Neural cell (in vitro differentiated cells): ENCODE measurements around the gene HDC. TPM values are rescaled to one million over a fixed set of nuclear protein-coding genes. Genes with fewer than 3 reads are reported as not detected.

Source experiments
- H2AFZ ChIP-seq: fragments of 200-600, 300-800 bp; sonication (generic), shearing (Covaris generic); 2 replicates; pipeline ENCODE4 v1.6.0; 2014; ENCODE audit warnings: low read depth, mild to moderate bottlenecking, antibody characterized with exemption, low read length, moderate library complexity
- H3F3A ChIP-seq: fragments of 200-600 bp; shearing (Covaris generic); 2 replicates; pipeline ENCODE4 v1.6.1; 2016; ENCODE audit warnings: mild to moderate bottlenecking, moderate library complexity, mixed read lengths, antibody characterized with exemption, low read length; ENCODE audit not compliant: insufficient read depth, poor library complexity, severe bottlenecking
- H3K27ac ChIP-seq: fragments of 200-600, 300-800 bp; sonication (generic), shearing (Covaris generic); 2 replicates; pipeline ENCODE4 v1.5.1; 2014; ENCODE audit warnings: mild to moderate bottlenecking, low read length, moderate library complexity
- H3K27me3 ChIP-seq: fragments of 300-800, 200-600 bp; sonication (generic), shearing (Covaris generic); 2 replicates; pipeline ENCODE4 v1.6.0; 2014; ENCODE audit warnings: mild to moderate bottlenecking, low read depth, low read length, moderate library complexity; ENCODE audit not compliant: insufficient read depth
- H3K36me3 ChIP-seq: fragments of 300-800, 200-600 bp; sonication (generic), shearing (Covaris generic); 2 replicates; pipeline ENCODE4 v1.5.1; 2014; ENCODE audit warnings: mild to moderate bottlenecking, antibody characterized with exemption, low read length, moderate library complexity; ENCODE audit not compliant: insufficient read depth
- H3K4me2 ChIP-seq: fragments of 300-800, 200-600 bp; sonication (generic), shearing (Covaris generic); 2 replicates; pipeline ENCODE4 v1.6.0; 2014; ENCODE audit warnings: mild to moderate bottlenecking, low read length
- H3K4me3 ChIP-seq: fragments of 300-800, 200-600 bp; sonication (generic), shearing (Covaris generic); 2 replicates; pipeline ENCODE4 v1.5.1; 2014; ENCODE audit warnings: mild to moderate bottlenecking, low read length, moderate library complexity
- H3K79me2 ChIP-seq: fragments of 200-600 bp; shearing (Covaris generic); replicated peaks from 2 replicates; pipeline ENCODE4 v1.6.0; 2014; ENCODE audit warnings: mild to moderate bottlenecking, low read length, moderate library complexity; ENCODE audit not compliant: insufficient read depth
- H3K9ac ChIP-seq: fragments of 300-800, 200-600 bp; sonication (generic), shearing (Covaris generic); 2 replicates; pipeline ENCODE4 v1.6.1; 2016; ENCODE audit warnings: mild to moderate bottlenecking, low read length, mixed read lengths
- H3K9me2 ChIP-seq: fragments of 200-600 bp; shearing (Covaris generic); 2 replicates; pipeline ENCODE4 v1.6.1; 2016; ENCODE audit warnings: mild to moderate bottlenecking, low read length, mixed read lengths; ENCODE audit not compliant: insufficient read depth
- H3K9me3 ChIP-seq: fragments of 200-600, 300-800 bp; sonication (generic), shearing (Covaris generic); 2 replicates; pipeline ENCODE4 v1.6.1; 2016; ENCODE audit warnings: mild to moderate bottlenecking, mixed run types, low read length, moderate library complexity, mixed read lengths
- H4K20me1 ChIP-seq: fragments of 200-600 bp; shearing (Covaris generic); 2 replicates; pipeline ENCODE4 v1.6.1; 2016; ENCODE audit warnings: mild to moderate bottlenecking, mixed run types; ENCODE audit not compliant: insufficient read depth
- EP300 ChIP-seq: fragments of 450-650 bp; conservative IDR thresholded peaks from 2 replicates; pipeline ENCODE4 v1.6.1; 2014; ENCODE audit warnings: antibody characterized with exemption, mild to moderate bottlenecking, moderate library complexity; ENCODE audit not compliant: poor library complexity, severe bottlenecking
- EZH2 ChIP-seq: fragments of 200-600, 300-800 bp; shearing (Covaris generic), sonication (generic); IDR thresholded peaks from 2 replicates; pipeline ENCODE4 v1.6.1; 2014; ENCODE audit warnings: antibody characterized with exemption, low read length, borderline replicate concordance, mild to moderate bottlenecking; ENCODE audit not compliant: insufficient read depth, poor library complexity, severe bottlenecking
- MXI1 ChIP-seq: fragments of 450-650 bp; conservative IDR thresholded peaks from 2 replicates; pipeline ENCODE4 v1.6.1; 2014; ENCODE audit warnings: antibody characterized with exemption, mild to moderate bottlenecking; ENCODE audit not compliant: poor library complexity, severe bottlenecking
- POLR2AphosphoS5 ChIP-seq: IDR thresholded peaks from 2 replicates; pipeline ENCODE4 v1.6.1; 2012
- RAD21 ChIP-seq: fragments of 450-650 bp; conservative IDR thresholded peaks from 2 replicates; pipeline ENCODE4 v1.6.1; 2014; ENCODE audit warnings: antibody characterized with exemption, mild to moderate bottlenecking, moderate library complexity
- REST ChIP-seq: IDR thresholded peaks from 2 replicates; pipeline ENCODE4 v1.6.1; 2012; ENCODE audit warnings: borderline replicate concordance
- SMC3 ChIP-seq: fragments of 450-650 bp; conservative IDR thresholded peaks from 2 replicates; pipeline ENCODE4 v1.6.1; 2014; ENCODE audit warnings: antibody characterized with exemption, mild to moderate bottlenecking, moderate library complexity; ENCODE audit not compliant: poor library complexity
- TAF1 ChIP-seq: IDR thresholded peaks from 2 replicates; pipeline ENCODE4 v1.6.1; 2012; ENCODE audit warnings: low read depth
- polyA plus RNA-seq: library from polyadenylated mRNA; depleted of rRNA; stranded (reverse); fragments of >200 nt; gene quantifications from 2 replicates; pipeline ENCODE4 v1.2.3, GENCODE V29; 2014
- TF ChIP-seq, protein P1 (sequence below): fragments of 450-650 bp; IDR thresholded peaks from 2 replicates; pipeline ENCODE4 v1.5.1; 2014; ENCODE audit warnings: antibody characterized with exemption, mild to moderate bottlenecking, moderate library complexity; ENCODE audit not compliant: poor library complexity, severe bottlenecking

HDC gene
- polyA plus RNA-seq, 1 donor from 2014 or later = 4.5 TPM

GRCh38 chr15:50256188-50257041 lies 9.1 kb downstream of the HDC start:
- no peak overlapping the region for H3K9ac ChIP-seq
- no peaks in the 10 kb centered on the region for H3K36me3 ChIP-seq
- no peaks in the 10 kb centered on the region for H3F3A ChIP-seq
- H2AFZ ChIP-seq = no peak overlapping the region
- no peaks in the 10 kb centered on the region for H4K20me1 ChIP-seq
- H3K27ac ChIP-seq = no peak overlapping the region
- no peak overlapping the region for H3K4me2 ChIP-seq
- H3K9me2 ChIP-seq = no peaks in the 10 kb centered on the region
- no peak overlapping the region for H3K4me3 ChIP-seq
- H3K79me2 ChIP-seq = no peaks in the 10 kb centered on the region
- H3K9me3 ChIP-seq = no peaks in the 10 kb centered on the region
- no peaks in the 10 kb centered on the region for H3K27me3 ChIP-seq
- TF ChIP-seq RAD21 = no peak
- TF ChIP-seq, protein P1, sequence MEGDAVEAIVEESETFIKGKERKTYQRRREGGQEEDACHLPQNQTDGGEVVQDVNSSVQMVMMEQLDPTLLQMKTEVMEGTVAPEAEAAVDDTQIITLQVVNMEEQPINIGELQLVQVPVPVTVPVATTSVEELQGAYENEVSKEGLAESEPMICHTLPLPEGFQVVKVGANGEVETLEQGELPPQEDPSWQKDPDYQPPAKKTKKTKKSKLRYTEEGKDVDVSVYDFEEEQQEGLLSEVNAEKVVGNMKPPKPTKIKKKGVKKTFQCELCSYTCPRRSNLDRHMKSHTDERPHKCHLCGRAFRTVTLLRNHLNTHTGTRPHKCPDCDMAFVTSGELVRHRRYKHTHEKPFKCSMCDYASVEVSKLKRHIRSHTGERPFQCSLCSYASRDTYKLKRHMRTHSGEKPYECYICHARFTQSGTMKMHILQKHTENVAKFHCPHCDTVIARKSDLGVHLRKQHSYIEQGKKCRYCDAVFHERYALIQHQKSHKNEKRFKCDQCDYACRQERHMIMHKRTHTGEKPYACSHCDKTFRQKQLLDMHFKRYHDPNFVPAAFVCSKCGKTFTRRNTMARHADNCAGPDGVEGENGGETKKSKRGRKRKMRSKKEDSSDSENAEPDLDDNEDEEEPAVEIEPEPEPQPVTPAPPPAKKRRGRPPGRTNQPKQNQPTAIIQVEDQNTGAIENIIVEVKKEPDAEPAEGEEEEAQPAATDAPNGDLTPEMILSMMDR = no peak
- no peak for TF ChIP-seq MXI1
- no peak for TF ChIP-seq SMC3
- no peak for TF ChIP-seq POLR2AphosphoS5
- TF ChIP-seq EP300 = no peak
- TF ChIP-seq EZH2 = no peak
- TF ChIP-seq TAF1 = no peak
- no peak for TF ChIP-seq REST

DNA sequence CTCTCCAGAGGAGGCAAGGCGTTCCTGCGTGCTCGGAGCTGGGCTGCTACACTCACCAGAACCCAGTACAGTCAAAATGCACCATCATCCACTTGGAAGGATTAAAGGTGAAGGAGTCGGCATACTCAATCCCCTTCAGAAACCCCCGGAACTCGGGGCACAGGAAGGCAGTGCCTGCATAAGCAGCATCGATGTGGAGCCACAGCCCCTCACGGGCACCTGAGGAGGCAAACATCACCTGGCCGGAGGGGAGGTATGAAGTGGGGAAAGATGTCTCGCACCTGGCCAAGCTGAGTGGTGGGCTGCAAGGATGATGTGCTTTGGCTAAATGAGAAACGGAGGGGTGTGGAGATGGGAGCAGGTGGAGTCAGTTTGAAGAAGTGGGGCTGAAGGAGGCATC lies 13.0 kb downstream of the HDC start:
- TF ChIP-seq POLR2AphosphoS5 = no peak
- Histone ChIP-seq H3K4me3 (no peak overlapping the region), H4K20me1 (no peaks in the 10 kb centered on the region), H3K9ac (no peak overlapping the region), H3K9me2 (no peaks in the 10 kb centered on the region), H3K36me3 (no peaks in the 10 kb centered on the region), H3K79me2 (no peaks in the 10 kb centered on the region), H3K27ac (no peak overlapping the region), H3K4me2 (no peak overlapping the region), H3K9me3 (no peaks in the 10 kb centered on the region), H2AFZ (no peak overlapping the region), H3F3A (no peaks in the 10 kb centered on the region), H3K27me3 (no peaks in the 10 kb centered on the region)
